Central memory CD4-positive, alpha-beta T cell (primary cell): ENCODE measurements around the gene PPP1R3F.

Experiments used
- DNase-seq: peaks from one replicate; pipeline ENCODE4 v3.0.0; 2022

PPP1R3F gene

DNA sequence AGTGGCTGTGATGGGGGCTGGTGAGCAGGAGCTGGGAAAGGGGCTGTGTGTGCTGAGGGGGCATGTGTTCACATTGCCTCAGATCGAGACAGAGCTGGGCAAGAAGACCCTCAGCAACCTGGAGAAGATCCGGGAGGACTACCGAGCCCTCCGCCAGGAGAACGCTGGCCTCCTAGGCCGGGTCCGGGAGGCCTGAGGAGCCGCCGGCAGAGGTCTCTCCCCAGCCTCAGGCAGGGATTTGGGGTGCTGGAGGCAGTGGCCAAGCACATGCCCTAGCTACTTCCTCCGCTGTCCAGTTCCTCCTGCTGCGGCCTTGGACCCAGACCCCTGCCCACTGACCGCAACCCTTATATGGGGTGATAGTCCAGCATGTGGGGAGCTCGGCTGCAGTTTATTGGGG lies 19.5 kb upstream of the PPP1R3F start:
- no peak for DNase-seq

DNA sequence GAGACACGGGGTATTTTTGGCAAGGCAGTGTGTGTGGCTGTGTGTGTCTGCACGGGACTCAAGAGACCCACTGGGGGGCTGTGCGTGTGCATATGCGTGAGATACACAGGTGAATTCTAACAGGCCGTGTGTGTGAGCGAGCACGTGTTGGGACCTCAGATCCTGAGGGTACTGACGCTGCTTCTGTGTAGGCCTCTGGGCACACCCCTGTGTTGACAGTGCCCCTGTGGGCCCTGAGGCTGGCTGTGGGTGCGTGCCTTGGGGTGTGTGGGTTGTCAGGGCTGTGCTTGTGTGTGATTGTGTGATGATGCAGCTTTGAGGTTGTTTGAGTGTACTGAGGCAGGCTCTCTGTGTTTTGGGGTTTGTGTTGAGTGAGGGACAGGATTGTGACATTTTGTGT lies 19.0 kb upstream of the PPP1R3F start:
- DNase-seq = no peak

DNA sequence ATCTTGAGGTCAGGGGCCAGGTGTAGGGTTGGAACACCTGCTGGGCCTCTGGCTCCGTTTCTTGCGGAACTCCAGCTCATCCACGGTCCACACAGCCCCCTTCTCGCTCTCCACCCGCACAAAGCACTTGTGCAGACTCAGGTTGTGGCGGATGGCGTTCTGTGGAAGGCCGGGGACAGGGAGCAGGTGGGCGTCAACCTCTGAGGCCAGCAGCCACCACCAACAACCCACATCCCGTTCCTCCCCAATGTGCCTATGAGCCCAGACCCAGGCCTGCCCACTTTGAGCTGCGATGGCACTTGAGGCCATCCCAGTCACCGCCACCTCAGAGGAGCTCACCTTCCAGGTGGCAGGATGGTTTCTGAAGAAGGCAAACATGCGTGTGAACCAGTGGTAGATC lies 18.3 kb upstream of the PPP1R3F start:
- no peak for DNase-seq

DNA sequence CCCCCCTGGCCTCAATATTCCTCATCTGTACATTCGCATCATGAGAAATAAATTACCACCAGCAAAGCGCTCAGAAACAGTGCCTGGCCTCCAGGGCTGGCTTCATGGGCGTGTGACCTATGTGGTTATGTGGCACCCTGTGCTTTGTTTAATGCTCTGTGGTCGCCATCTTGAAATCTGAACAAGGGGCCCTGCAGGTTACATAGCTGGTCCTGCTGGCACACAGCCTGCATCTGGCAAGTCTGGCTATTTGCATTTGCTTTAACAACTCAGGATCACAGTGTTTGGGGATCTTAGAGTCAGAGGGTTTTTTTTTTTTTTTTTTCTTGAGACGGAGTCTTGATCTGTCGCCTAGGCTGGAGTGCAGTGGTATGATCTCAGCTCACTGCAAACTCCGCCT lies 15.0 kb upstream of the PPP1R3F start:
- no peak for DNase-seq

DNA sequence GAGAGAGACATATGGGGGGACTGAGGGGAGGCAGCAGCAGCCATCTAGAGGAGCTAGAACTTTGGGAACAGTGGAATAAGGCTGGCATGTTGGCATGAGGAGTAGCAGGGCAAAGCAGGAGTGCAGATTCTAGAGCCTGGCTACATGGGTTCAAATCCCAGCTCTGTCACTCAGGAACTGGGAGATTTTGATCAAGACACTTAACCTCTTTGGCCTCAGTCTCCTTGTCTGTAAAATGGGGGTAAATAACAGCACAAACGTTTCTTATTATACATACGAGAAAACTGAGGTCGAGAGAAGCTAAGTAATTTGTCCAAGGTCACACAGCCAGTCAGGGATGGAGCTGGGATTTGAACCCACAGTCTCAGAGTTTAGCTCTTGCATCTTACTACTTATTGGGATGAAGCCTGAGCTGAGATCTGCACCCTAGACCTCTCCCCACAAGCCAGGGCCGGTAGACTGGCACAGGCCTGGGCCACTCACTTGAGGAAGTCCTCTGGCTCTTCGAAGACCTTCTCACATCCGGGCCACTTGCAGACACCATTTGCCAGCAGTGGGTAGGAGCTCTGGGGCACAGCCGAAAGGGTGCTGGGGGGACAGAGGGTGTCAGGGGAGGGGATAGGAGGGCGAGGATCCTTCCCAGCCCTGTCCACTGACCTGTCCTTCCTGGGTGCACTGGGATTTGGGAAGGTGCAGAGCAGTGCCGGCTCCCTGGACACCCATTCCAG lies 13.2 kb upstream of the PPP1R3F start:
- DNase-seq = no peak

DNA sequence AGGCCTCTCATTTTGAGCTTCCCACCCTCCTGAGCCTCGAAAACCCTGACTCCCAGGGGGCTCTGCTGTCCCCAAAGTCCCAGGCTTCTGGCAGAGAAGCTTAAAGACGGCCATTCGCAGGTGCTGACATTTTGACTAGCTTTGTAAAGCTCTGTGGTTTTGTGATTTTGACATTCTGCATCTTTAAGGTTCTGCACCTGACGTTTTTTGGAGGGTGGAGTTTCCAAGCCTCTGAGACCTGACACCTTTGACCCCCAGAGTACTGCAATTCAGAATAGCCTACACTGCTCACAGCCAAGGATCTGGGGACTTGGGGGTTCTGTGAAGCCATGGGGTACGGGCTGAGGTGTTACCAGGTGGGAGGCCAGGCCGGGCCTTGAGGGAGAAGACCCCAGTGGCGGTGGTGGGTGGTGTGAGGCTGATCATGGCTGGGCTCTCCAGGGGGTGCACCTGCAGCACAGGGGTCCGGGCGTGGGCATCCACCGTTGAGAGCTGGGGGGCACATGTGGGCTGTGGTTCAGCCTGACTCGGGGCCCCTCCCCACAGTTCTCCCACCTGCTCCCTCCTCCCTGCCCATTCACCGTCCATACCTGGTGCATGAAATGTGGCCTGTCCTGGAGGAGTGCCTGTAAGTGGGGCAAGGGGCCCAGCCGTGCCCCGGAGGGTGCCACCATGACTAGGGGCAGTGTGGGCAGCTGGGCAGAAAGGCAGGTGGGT lies 12.4 kb upstream of the PPP1R3F start:
- DNase-seq = no peak

DNA sequence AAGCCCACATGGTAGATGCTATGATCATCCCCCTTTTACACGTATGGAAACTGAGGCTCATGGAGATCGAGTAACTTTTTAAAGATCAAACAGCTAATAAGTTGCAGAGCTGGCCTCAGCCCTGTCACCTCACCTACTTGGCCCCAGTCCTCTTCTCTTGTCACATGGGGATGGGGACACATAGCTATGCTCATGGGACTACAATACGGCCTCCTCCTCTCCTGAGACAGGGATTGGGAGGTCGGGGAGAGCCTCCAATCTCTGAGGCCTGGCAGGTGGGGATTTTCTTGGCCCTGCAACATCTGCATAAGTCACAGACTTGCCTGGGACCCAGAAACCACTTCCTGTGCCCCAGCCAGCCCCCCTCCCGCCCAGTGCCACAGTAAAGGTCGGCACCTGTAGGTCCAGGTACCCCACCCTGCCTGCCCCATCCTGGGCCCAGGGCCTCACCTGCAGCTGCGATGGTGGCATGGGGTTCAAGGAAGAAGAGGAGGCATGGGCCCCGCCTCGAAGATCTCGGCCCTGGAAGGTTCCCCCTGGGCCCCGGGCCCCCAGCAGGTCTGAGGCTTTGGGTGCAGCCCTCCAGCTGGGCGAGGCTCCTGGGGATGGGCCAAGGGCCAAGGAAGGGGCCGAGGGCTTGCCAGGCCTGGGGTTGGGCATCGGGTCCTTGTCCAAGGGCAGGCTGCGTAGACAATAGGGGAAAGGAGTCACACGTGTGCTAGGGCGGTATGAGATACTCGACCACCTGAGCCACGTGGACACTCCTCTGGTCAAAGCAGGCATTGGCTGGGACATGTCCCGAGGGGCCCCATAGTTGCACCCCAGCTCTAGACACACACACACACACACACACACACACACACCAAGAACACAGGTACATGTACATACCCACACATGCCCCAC lies 11.5 kb upstream of the PPP1R3F start:
- DNase-seq = no peak

DNA sequence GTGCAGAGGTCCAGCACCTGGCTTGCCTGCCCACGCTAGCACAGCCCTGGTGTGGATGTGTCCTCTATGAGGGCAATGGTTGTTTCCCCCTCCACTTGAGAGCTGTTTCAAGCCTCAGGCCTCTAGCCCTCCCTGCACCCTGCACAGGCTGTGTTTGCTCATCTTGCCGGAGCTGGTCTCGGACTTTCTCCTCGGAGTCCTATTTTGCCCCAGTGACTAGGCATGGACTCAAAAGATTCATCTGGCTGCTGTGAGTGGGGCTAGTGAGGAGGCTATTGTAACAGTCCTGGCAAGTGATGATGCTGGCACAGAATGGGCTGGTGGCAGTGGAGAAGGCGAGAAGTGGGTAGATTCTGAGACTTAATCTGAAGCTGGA lies 10.9 kb upstream of the PPP1R3F start:
- DNase-seq = no peak

DNA sequence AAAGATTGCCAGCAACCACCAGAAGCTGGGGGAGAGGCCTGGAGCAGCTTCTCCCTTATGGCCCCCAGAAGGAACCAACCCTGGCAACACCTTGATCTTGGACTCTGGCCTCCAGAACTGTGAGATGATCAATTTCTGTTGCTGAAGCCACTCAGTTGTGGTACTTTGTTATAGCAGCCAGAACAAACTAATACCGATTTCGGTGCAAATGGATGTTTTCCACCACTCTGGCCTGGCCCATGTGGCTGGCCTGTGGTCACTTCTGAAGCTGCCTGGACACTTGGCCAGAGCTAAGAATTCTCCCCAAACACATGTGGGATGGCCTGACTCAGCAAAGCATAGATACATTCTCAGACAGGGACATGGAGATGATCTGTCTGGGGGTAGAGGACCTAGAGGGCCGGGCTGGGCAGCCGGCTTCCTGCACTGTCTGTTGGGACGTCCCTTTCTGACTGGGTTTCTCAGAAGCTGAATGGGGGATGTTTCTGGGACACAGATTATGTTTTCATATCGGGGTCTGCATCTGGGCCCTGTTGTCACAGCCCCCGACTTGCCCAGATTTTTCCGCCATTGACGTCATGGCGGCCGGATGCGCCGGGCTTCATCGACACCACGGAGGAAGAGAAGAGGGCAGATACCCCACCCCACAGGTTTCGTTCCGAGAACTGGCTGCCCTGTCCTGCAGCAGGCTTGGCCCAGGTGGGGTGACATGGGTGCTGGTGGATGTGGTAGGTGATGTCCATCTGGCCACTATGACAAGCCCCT lies 9.2 kb upstream of the PPP1R3F start:
- DNase-seq = no peak

DNA sequence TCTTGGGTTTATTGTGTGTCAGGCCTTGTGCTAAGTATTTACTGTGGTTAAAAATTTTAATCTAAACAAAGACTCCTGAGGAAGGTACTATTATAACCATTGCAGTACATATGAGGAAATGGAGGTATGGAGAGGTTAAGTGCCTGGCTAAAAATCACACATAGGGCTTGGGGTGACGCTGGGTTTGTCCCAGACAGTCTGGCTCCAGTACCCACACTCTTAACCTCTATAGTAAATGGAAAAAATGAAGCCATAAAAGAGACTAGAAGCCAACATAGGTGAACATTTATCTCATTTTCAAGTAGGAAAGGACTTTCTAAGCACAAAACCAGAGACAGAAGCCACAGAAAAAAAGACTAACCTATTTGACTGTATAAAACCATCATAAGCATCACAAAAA lies 7.0 kb upstream of the PPP1R3F start:
- no peak for DNase-seq

DNA sequence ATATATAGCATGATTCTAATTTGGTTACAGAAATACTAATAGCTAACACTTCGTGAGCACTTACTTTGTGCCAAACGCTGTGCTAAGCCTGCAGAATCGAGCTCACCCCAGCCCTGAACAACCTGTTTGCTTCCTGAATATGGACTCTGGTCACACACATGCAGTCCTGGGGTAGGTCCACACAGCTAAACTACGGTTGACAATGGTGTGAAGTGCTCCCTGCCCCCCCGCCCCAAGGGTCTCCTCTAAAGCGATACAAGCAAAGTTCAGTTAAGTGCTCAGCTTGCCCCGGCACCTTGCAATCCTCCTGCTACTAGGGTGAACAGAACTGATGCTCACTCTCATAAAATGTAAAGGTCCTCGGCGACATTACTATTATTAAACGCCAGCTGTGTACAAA lies 6.0 kb upstream of the PPP1R3F start:
- DNase-seq = no peak

DNA sequence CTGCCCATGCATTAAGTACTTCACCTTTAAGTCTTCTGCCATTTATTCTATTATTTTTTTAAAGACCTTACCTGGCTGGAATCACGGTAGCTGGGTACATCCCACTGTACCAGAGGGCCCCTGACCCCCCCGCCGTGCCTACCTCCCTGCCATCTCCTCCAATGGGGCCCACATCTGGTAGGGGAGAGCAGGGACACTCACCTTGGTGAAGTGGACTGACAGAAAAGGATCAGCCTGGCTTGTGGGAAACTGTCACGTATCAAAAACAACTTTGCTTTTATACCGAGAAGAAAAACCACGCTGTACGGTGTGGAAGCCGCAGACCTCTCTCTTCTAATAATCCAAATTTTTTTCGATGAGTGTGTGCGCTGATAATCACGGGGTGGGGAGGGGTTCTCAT lies 5.1 kb upstream of the PPP1R3F start, which contains the start of gene FOXP3:
Gene FOXP3, minus strand, starts transcription at position 251 of the 400 bp plus-strand sequence. CDS start 6,205 bp downstream, outside the sequence.
- no peak for DNase-seq

DNA sequence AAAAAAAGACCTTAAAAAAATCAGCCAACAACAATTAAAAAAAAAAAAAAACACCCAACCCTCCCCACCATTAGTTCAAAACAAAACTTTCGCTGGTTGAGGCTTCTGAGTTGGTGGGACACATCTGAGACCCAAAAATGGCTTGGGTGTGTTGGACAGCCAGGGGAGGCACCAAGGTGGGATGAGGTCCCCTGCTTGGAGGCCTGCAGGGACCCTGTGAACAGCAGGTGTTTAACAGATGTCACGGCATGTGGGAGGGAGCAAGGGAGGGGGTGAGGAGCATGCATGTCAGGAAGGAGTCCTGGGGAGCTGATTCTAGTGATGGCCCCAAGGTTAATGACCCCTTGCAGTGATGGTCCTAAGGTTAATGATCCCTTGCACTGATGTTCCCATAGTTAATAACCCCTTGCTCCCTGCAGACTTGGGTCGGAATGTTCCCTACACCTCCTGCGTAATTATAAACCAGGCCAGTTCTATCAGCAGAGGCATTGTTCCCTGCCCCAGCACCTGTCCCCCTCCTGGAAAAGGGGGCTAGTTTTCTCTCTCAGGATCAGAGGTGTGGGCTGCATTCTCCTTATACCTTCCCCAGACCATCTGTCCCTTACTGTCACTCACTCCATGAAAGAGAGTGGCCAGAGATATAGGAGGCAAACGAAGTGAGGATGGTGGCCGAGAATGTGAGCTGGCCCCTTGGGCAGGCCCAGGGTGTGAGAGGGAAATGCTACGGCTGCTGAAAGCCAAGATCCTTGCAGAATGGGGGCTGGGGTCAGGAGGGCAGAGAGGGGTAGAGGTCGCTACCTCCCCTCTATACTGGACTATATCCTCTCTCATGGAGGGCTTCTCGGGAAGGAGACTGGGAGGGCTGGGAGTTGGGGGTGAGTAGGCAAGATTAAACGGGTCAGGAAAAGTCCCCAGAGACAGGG lies 2.8 kb upstream of the PPP1R3F start:
- DNase-seq = no peak

DNA sequence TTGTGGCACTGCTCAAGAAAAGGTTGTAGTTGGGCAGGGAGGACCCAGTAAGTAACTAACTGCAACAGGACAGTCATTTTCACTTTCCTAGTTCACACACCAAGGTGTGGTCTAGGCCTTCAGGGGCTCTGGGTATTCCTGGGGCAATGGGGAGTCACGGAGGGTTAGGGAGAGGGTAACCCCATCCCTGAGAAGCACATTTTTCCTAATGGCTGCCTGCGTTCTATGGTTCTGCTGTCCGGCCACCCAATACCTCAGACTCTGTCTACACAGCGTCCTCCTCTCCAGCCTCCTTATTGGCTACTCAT lies 937 bp upstream of the PPP1R3F start:
- DNase-seq = no peak

DNA sequence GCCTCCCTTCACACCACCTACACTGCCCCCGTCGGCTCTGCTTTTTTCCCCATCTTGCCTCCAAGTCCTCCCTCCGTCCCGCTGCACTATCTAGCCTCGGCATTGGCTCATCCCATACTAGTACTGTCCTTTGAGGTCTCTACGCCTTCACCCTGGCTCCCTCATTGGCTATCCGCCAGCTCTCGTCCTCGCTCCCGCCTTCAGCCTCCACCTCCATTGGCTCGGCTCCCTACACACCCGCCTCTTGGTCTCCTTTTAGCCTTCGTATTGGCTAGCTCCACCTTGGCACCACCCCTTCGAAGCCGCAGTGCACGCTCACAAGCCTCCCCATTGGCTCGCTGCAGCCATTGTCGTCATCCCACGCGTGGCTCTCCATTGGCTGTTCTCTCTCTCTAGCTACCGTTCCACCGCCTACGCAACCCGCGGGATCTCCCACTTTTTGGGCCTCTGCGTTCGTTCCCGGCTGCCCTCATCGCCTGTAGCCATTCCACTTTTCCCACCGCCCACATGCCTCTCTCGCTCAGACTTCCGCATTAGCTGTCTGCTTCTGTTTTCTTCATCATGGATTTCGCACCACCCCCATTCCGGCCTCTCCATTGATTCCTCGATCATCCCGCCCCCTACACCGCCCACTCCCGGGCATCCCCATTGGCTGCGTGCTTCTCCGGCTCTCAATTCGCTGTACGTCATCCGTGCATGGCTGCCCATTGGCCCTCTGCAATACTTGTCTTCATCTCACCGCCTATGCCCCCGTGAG lies 405 bp upstream of the PPP1R3F start:
- DNase-seq = peak; percentile 95

DNA sequence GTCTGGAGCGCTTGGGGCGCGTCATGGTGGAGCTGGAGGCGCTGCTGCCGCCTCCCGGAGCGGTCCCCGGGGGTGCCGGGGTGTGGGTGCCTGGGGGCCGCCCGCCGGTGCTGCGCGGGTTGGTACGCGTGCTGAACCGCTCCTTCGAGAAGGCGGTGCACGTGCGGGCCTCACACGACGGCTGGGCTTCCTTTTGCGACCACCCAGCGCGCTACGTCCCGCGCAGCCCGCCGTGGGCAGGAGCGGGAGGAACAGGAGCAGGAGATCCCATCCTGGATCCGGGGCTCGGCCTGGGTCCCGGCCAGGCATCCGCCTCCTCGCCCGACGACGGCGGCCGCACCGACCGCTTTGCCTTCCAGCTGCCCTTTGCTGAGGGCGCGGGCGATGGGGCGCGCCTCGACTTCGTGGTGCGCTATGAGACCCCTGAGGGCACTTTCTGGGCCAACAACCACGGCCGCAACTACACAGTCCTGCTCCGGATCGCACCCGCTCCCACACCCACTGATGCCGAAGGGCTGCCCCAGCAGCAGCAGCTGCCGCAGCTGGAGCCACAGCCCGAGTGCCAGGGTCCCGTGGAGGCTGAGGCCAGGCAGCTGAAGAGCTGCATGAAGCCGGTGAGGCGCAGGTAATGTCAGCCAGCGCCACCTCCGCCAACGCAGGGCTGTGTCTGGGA lies 792 bp downstream of the PPP1R3F start:
- no peak for DNase-seq

DNA sequence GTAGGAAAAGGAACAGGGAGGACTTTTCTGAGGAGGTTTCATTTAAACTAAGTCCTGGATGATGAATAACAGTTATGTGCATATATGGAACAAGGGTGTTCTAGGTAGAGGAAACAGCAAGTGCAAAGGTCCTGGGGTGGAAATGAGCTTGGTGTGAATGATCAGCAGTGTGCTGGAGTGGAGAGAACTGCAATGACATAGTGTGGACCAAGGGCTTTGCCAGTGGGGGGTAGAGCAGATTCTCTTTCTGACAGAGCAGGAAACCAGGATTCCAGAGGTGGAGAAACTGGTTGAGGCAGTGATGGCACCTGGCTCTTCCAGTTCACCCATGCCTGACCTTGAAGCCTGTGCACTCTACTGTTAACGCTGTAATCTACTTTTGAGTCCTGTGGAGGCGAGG lies 1.7 kb downstream of the PPP1R3F start:
- DNase-seq = no peak

DNA sequence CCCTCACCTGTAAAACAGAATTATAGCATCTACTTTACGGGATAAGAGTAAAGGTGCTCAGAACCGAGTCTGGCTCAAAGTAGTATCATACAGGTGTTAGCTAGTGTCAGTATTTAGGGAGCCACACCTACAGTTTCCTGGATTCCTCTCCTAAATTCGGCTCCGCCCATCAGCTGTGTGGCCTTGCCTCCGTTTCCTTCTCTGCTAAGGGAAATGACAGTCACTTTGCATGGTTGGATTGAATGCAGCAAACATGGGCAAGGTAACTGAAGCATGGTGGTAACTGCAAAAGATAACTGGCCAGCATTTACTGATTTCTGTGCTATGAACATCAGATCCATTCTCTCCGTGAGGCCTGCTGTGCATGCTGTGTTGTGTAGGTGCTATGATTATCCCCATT lies 2.8 kb downstream of the PPP1R3F start:
- DNase-seq = peak; percentile 27

DNA sequence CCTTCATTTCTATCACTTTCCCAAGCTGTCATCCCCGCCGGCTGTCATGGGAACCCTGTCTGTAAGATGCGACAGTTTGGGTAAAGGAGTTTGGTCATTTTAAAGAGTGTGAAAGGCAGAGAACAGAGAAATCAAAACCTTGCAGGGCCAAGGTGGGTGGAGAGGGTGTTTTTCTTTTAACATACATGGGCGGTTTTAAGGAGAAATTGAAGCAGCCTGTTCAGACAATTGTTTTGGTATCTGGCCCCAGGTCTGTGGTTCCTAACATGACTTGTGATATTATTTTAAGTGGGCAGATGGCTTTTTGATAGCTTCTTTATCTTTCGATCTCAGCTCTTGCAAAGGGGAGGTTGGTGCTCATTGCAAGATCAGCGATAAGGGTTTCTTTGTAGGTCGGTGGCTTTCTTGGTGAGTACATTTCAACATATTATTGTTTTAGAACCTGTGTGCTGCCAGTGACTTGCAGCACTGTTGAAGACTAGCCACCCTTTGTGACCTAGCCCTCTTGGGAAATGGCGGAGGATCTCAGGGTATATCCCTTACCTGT lies 3.7 kb downstream of the PPP1R3F start:
- DNase-seq = peak; percentile 77

DNA sequence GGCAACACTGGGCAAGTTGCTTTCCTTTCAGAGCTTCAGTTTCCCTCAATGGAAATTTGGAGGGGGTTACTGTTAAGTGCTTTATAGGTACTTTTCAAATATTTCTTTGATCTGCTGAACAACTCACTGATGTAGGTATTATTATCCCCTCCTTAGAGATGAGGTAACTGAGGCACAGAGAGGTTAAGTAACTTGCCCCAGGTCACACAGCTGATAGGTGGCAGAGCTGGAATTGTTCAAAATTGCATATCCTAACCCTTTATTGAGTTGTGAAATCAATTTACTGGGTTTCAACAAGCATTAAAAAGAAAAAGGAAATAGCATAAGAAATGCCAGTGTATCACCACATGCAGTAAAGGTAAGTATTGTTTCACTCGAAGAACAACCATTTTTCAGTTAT lies 6.6 kb downstream of the PPP1R3F start:
- DNase-seq = no peak
